Retinal pigment epithelial cell (primary cell): ENCODE results near the gene EXPH5.
A peak's percentile ranks its signal among the peaks of the same experiment; 100 is the strongest.
"Not testable (repeated sequence)": the region's sequence is repeated elsewhere in the genome, so short reads cannot be mapped to it uniquely, and the experiment has no call there.

Experiments used
- DNase-seq: peaks from one replicate; pipeline ENCODE4 v3.0.0-alpha.2; 2010; ENCODE audit warnings: low read depth
- H3K4me3 ChIP-seq: 2 replicates; pipeline ENCODE4 v1.5.1; 2011; ENCODE audit warnings: mild to moderate bottlenecking, low read length, control low read depth, moderate library complexity
- CTCF ChIP-seq: conservative IDR thresholded peaks from 2 replicates; pipeline ENCODE4 v1.5.1; 2011; ENCODE audit warnings: low read depth, low read length, control low read depth, inconsistent platforms

The EXPH5 gene

GRCh38 chr11:108593214-108593922, at the start of gene EXPH5:
EXPH5 (minus strand) TSS chr11:108593768; CDS start chr11:108593536, 232 bp downstream.
- peak within 1 kb of the TSS; percentile 69 for H3K4me3 ChIP-seq
- TF ChIP-seq CTCF, result no peak
- peak; percentile 69 for DNase-seq

GRCh38 chr11:108641752-108642151, 48.2 kb upstream of the EXPH5 start:
- not testable (repeated sequence) for DNase-seq, H3K4me3 ChIP-seq

- H3K4me3 ChIP-seq, result no peak overlapping the region
- TF ChIP-seq CTCF, result no peak
Observed at GRCh38 chr11:108639146-108639545, 45.6 kb upstream of the EXPH5 start.

GRCh38 chr11:108636222-108636621, 42.7 kb upstream of the EXPH5 start:
- TF ChIP-seq CTCF, result no peak
- no peak for DNase-seq

More at GRCh38 chr11:108639146-108639545, 45.6 kb upstream of the EXPH5 start:
- no peak for DNase-seq

GRCh38 chr11:108635106-108635505, 41.5 kb upstream of the EXPH5 start:
- no peak overlapping the region for H3K4me3 ChIP-seq
- no peak for TF ChIP-seq CTCF
- DNase-seq, result peak; percentile 3

More at GRCh38 chr11:108636222-108636621, 42.7 kb upstream of the EXPH5 start:
- H3K4me3 ChIP-seq, result no peak overlapping the region

GRCh38 chr11:108632041-108632704, 38.6 kb upstream of the EXPH5 start:
- H3K4me3 ChIP-seq, result no peak overlapping the region
- no peak for DNase-seq
- TF ChIP-seq CTCF, result no peak

- DNase-seq, result no peak
- H3K4me3 ChIP-seq, result no peak overlapping the region
- no peak for TF ChIP-seq CTCF
Observed at GRCh38 chr11:108629274-108629673, 35.7 kb upstream of the EXPH5 start.
